Measurements from ENCODE around the gene LDLRAD4. TPM values are rescaled to one million over a fixed set of nuclear protein-coding genes. Genes with fewer than 3 reads are reported as not detected.
A peak's percentile ranks its signal among the peaks of the same experiment; 100 is the strongest.

Gene LDLRAD4
- total RNA-seq, 1 donor from 2014 or later: 30.5 TPM

GRCh38 chr18:13611601-13612195, 393.1 kb downstream of the LDLRAD4 start:
- Mint-ChIP-seq H3K9me3 (peaks cover 6% of the 10 kb centered on the region), H3K36me3 (ENCODE audit: low read depth) (peaks cover 9% of the 10 kb centered on the region), H3K4me3 (ENCODE audit: low read depth) (peak overlapping the region; percentile 78), H3K4me1 (ENCODE audit: low read depth) (peaks cover 82% of the 10 kb centered on the region), H3K27me3 (ENCODE audit: low read depth) (no peaks in the 10 kb centered on the region), H3K27ac (peak overlapping the region; percentile 90)
- no peak for DNase-seq (ENCODE audit: low spot score)
- intact Hi-C loops (cut with micrococcal nuclease): loop anchor here (1.0 to 5.0 kb wide), 7 partner anchors 25 to 395 kb away; no protein-coding TSS in a partner anchor

- peaks cover 86% of the 10 kb centered on the region for H3K4me1 Mint-ChIP-seq (ENCODE audit: low read depth)
These were observed 393.8 kb downstream of the LDLRAD4 start for GRCh38 chr18:13612196-13612997.

GRCh38 chr18:13613099-13613498, 394.5 kb downstream of the LDLRAD4 start:
- H3K27me3 Mint-ChIP-seq (ENCODE audit: low read depth): no peaks in the 10 kb centered on the region
- H3K36me3 Mint-ChIP-seq (ENCODE audit: low read depth): peaks cover 2% of the 10 kb centered on the region
- DNase-seq (ENCODE audit: low spot score): no peak
- intact Hi-C loops (cut with micrococcal nuclease): loop anchor here (2.0 to 5.0 kb wide), 5 partner anchors 26 to 396 kb away; no protein-coding TSS in a partner anchor
- H3K9me3 Mint-ChIP-seq: no peaks in the 10 kb centered on the region
- H3K4me1 Mint-ChIP-seq (ENCODE audit: low read depth): peaks cover 85% of the 10 kb centered on the region
- H3K4me3 Mint-ChIP-seq (ENCODE audit: low read depth): peak overlapping the region; percentile 78
- H3K27ac Mint-ChIP-seq: peak overlapping the region; percentile 90

More at GRCh38 chr18:13612196-13612997, 393.8 kb downstream of the LDLRAD4 start:
- DNase-seq (ENCODE audit: low spot score): peak; percentile 73
- peaks cover 5% of the 10 kb centered on the region for H3K9me3 Mint-ChIP-seq
- H3K36me3 Mint-ChIP-seq (ENCODE audit: low read depth): peaks cover 9% of the 10 kb centered on the region
- intact Hi-C loops (cut with micrococcal nuclease): loop anchor here (1.0 to 5.0 kb wide), 7 partner anchors 26 to 396 kb away; no protein-coding TSS in a partner anchor
- no peaks in the 10 kb centered on the region for H3K27me3 Mint-ChIP-seq (ENCODE audit: low read depth)
- peak overlapping the region; percentile 90 for H3K27ac Mint-ChIP-seq
- peak overlapping the region; percentile 78 for H3K4me3 Mint-ChIP-seq (ENCODE audit: low read depth)

GRCh38 chr18:13613591-13614501, 395.3 kb downstream of the LDLRAD4 start:
- H3K4me1 Mint-ChIP-seq (ENCODE audit: low read depth): peaks cover 83% of the 10 kb centered on the region

GRCh38 chr18:13614641-13615288, 396.2 kb downstream of the LDLRAD4 start:
- intact Hi-C loops (cut with micrococcal nuclease): loop anchor here (5.0 kb wide), 2 partner anchors 177 to 237 kb away; no protein-coding TSS in a partner anchor
- DNase-seq (ENCODE audit: low spot score): no peak
- no peaks in the 10 kb centered on the region for H3K9me3 Mint-ChIP-seq
- peak overlapping the region; percentile 90 for H3K27ac Mint-ChIP-seq
- H3K27me3 Mint-ChIP-seq (ENCODE audit: low read depth): no peaks in the 10 kb centered on the region
- H3K4me1 Mint-ChIP-seq (ENCODE audit: low read depth): peaks cover 76% of the 10 kb centered on the region
- H3K36me3 Mint-ChIP-seq (ENCODE audit: low read depth): no peaks in the 10 kb centered on the region
- H3K4me3 Mint-ChIP-seq (ENCODE audit: low read depth): peak overlapping the region; percentile 67

More at GRCh38 chr18:13613591-13614501, 395.3 kb downstream of the LDLRAD4 start:
- peak overlapping the region; percentile 78 for H3K4me3 Mint-ChIP-seq (ENCODE audit: low read depth)
- H3K27me3 Mint-ChIP-seq (ENCODE audit: low read depth): no peaks in the 10 kb centered on the region
- no peaks in the 10 kb centered on the region for H3K9me3 Mint-ChIP-seq
- H3K36me3 Mint-ChIP-seq (ENCODE audit: low read depth): no peaks in the 10 kb centered on the region
- peak overlapping the region; percentile 90 for H3K27ac Mint-ChIP-seq
- intact Hi-C loops (cut with micrococcal nuclease): loop anchor here (2.0 to 5.0 kb wide), 5 partner anchors 27 to 397 kb away; no protein-coding TSS in a partner anchor
- DNase-seq (ENCODE audit: low spot score): no peak

- H3K27me3 Mint-ChIP-seq (ENCODE audit: low read depth): no peaks in the 10 kb centered on the region
- DNase-seq (ENCODE audit: low spot score): no peak
- intact Hi-C loops (cut with micrococcal nuclease): no loop called here
- H3K4me3 Mint-ChIP-seq (ENCODE audit: low read depth): peak overlapping the region; percentile 7
- no peaks in the 10 kb centered on the region for H3K36me3 Mint-ChIP-seq (ENCODE audit: low read depth)
- H3K9me3 Mint-ChIP-seq: no peaks in the 10 kb centered on the region
- peaks cover 76% of the 10 kb centered on the region for H3K4me1 Mint-ChIP-seq (ENCODE audit: low read depth)
- H3K27ac Mint-ChIP-seq: peak overlapping the region; percentile 90
These were observed 396.9 kb downstream of the LDLRAD4 start for GRCh38 chr18:13615432-13615861.

GRCh38 chr18:13616041-13616440, 397.5 kb downstream of the LDLRAD4 start:
- no peak for DNase-seq (ENCODE audit: low spot score)
- Mint-ChIP-seq H3K27ac (peak overlapping the region; percentile 90), H3K27me3 (ENCODE audit: low read depth) (no peaks in the 10 kb centered on the region), H3K4me3 (ENCODE audit: low read depth) (no peak overlapping the region), H3K36me3 (ENCODE audit: low read depth) (no peaks in the 10 kb centered on the region), H3K4me1 (ENCODE audit: low read depth) (peaks cover 70% of the 10 kb centered on the region), H3K9me3 (no peaks in the 10 kb centered on the region)
- intact Hi-C loops (cut with micrococcal nuclease): no loop called here

- Mint-ChIP-seq H3K27me3 (ENCODE audit: low read depth) (no peaks in the 10 kb centered on the region), H3K27ac (peak overlapping the region; percentile 90), H3K36me3 (ENCODE audit: low read depth) (no peaks in the 10 kb centered on the region), H3K4me3 (ENCODE audit: low read depth) (no peak overlapping the region), H3K4me1 (ENCODE audit: low read depth) (peaks cover 64% of the 10 kb centered on the region), H3K9me3 (no peaks in the 10 kb centered on the region)
- no peak for DNase-seq (ENCODE audit: low spot score)
- intact Hi-C loops (cut with micrococcal nuclease): no loop called here
These were observed 398.0 kb downstream of the LDLRAD4 start for GRCh38 chr18:13616525-13617035.

- H3K9me3 Mint-ChIP-seq: no peaks in the 10 kb centered on the region
- H3K4me3 Mint-ChIP-seq (ENCODE audit: low read depth): no peak overlapping the region
- H3K27me3 Mint-ChIP-seq (ENCODE audit: low read depth): no peaks in the 10 kb centered on the region
- intact Hi-C loops (cut with micrococcal nuclease): no loop called here
- H3K36me3 Mint-ChIP-seq (ENCODE audit: low read depth): no peaks in the 10 kb centered on the region
- H3K4me1 Mint-ChIP-seq (ENCODE audit: low read depth): peaks cover 51% of the 10 kb centered on the region
- no peak overlapping the region for H3K27ac Mint-ChIP-seq
- no peak for DNase-seq (ENCODE audit: low spot score)
These were observed 399.4 kb downstream of the LDLRAD4 start for GRCh38 chr18:13617826-13618515.

- Mint-ChIP-seq H3K4me1 (ENCODE audit: low read depth) (peaks cover 44% of the 10 kb centered on the region), H3K4me3 (ENCODE audit: low read depth) (no peak overlapping the region), H3K9me3 (no peaks in the 10 kb centered on the region), H3K27me3 (ENCODE audit: low read depth) (no peaks in the 10 kb centered on the region), H3K27ac (no peak overlapping the region), H3K36me3 (ENCODE audit: low read depth) (no peaks in the 10 kb centered on the region)
- no peak for DNase-seq (ENCODE audit: low spot score)
- intact Hi-C loops (cut with micrococcal nuclease): no loop called here
These were observed 400.3 kb downstream of the LDLRAD4 start for GRCh38 chr18:13618760-13619438.
